Uterus (tissue), 2 donors: ENCODE data around the gene KANSL1.

Experiments
- CTCF ChIP-seq, 4 experiments: fragments of 200-600 bp in 2 of 4; fragments of 450-650 bp in 2 of 4; sonication (generic) in 2 of 4; IDR thresholded peaks; one replicate each; pipeline ENCODE4 v1.5.1; 2016 to 2019; ENCODE audit warnings: antibody characterized with exemption in 4 of 4, mild to moderate bottlenecking in 2 of 4, moderate library complexity in 1 of 4
- POLR2A ChIP-seq, 2 donors: fragments of 450-650 bp; IDR thresholded peaks; one replicate each; pipeline ENCODE4 v1.6.1; 2016; ENCODE audit warnings: antibody characterized with exemption in 2 of 2, mild to moderate bottlenecking in 1 of 2, moderate library complexity in 1 of 2

GRCh38 chr17:46074540-46074939 is 118.7 kb downstream of the KANSL1 start:
- TF ChIP-seq CTCF (IDR thresholded peaks at IDR 0.05) (no peak), POLR2A (IDR thresholded peaks at IDR 0.05) (no peak)
